ENCODE measurements around the gene TXNDC11. TPM values are rescaled to one million over a fixed set of nuclear protein-coding genes. Genes with fewer than 3 reads are reported as not detected.
A peak's percentile ranks its signal among the peaks of the same experiment; 100 is the strongest.

TXNDC11 gene
- total RNA-seq, 4 donors from 2014 or later = 45.7 to 67.2 (median 51.4) TPM

GRCh38 chr16:11748404-11749254 lies 6.0 kb upstream of the TXNDC11 start:
- H3K27ac ChIP-seq = peak overlapping the region in 1 of 4 donors; percentile 5
- TF ChIP-seq POLR2A (IDR thresholded peaks at IDR 0.05) = no peak
- no peak for TF ChIP-seq EP300 (IDR thresholded peaks at IDR 0.05)
- no peak for TF ChIP-seq CTCF (IDR thresholded peaks at IDR 0.05)
- no peak for DNase-seq (ENCODE audit: low spot score in 2 of 2)
- H3K27me3 ChIP-seq = no peaks in the 10 kb centered on the region
- WGBS, 2 donors = 93 to 94% methylated on average over 13 of the region's 13 CpGs
- H3K4me1 ChIP-seq = peaks cover 0 to 2% (median under 1%) of the 10 kb centered on the region in 4 donors
- H3K4me3 ChIP-seq = no peak overlapping the region
- no peaks in the 10 kb centered on the region for H3K9me3 ChIP-seq
- H3K36me3 ChIP-seq = peaks cover 3 to 57% (median 24%) of the 10 kb centered on the region in 3 donors

DNA sequence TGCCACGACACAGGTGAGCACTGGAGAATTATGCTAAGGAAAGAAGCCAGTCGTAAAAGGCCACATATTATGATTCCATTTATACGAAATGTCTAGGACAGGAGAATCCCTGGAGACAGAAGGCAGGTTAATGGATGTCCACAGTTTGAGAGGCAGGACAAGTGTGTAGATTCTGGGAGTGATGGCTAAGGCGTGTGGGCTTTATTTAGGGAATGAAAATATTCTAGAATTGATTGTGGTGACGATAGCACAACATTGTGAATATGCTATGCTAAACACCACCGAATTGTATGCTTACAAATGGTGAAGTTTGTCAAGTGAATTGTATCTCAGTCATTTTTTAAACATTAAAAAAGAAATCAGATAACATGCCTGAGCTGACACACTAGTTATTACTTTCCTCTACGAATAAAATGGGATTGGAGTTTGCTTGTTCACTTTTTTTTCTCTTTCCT lies 5.3 kb upstream of the TXNDC11 start:
- no peak overlapping the region for H3K4me3 ChIP-seq
- no peaks in the 10 kb centered on the region for H3K9me3 ChIP-seq
- H3K36me3 ChIP-seq = peaks cover 3 to 51% (median 24%) of the 10 kb centered on the region in 3 donors
- no peak for DNase-seq (ENCODE audit: low spot score in 2 of 2)
- H3K4me1 ChIP-seq = peaks cover 0 to 7% (median 2%) of the 10 kb centered on the region in 4 donors
- H3K27ac ChIP-seq = no peak overlapping the region
- WGBS, 2 donors = 81 to 82% methylated on average over 7 of the region's 7 CpGs
- TF ChIP-seq CTCF (IDR thresholded peaks at IDR 0.05) (no peak), POLR2A (IDR thresholded peaks at IDR 0.05) (no peak), EP300 (IDR thresholded peaks at IDR 0.05) (no peak)
- no peaks in the 10 kb centered on the region for H3K27me3 ChIP-seq

- TF ChIP-seq CTCF (IDR thresholded peaks at IDR 0.05) (no peak), POLR2A (IDR thresholded peaks at IDR 0.05) (no peak), EP300 (IDR thresholded peaks at IDR 0.05) (no peak)
- 82 to 90% methylated on average over 5 of the region's 5 CpGs for WGBS, 2 donors
- Histone ChIP-seq H3K36me3 (peaks cover 0 to 12% (median 3%) of the 10 kb centered on the region in 3 donors), H3K27ac (peak overlapping the region in 3 of 4 donors; percentile 98 to 99 (median 99)), H3K27me3 (no peaks in the 10 kb centered on the region), H3K4me1 (peaks cover 0 to 34% (median 23%) of the 10 kb centered on the region in 4 donors), H3K4me3 (no peak overlapping the region), H3K9me3 (no peaks in the 10 kb centered on the region)
- DNase-seq (ENCODE audit: low spot score in 2 of 2) = no peak
These were observed 1.4 kb upstream of the TXNDC11 start for GRCh38 chr16:11744075-11744470.

- DNase-seq (ENCODE audit: low spot score in 2 of 2) = peak; percentile 30 to 72
- TF ChIP-seq EP300 (IDR thresholded peaks at IDR 0.05) = peak in 1 of 2 donors; percentile 67
- no peak for TF ChIP-seq CTCF (IDR thresholded peaks at IDR 0.05)
- TF ChIP-seq POLR2A (IDR thresholded peaks at IDR 0.05) = peak in 1 of 2 donors; percentile 24
- Histone ChIP-seq H3K4me1 (peaks cover 0 to 40% (median 23%) of the 10 kb centered on the region in 4 donors), H3K36me3 (peaks cover 0 to 6% (median 0%) of the 10 kb centered on the region in 3 donors), H3K4me3 (peak overlapping the region; percentile 45 to 99 (median 94)), H3K27me3 (no peaks in the 10 kb centered on the region), H3K9me3 (no peaks in the 10 kb centered on the region), H3K27ac (peak overlapping the region; percentile 88 to 99 (median 98))
- 49 to 56% methylated on average over 20 to 21 of the region's 21 CpGs for WGBS, 2 donors
These were observed 834 bp upstream of the TXNDC11 start for GRCh38 chr16:11743308-11744074.
